Uterus (tissue), 2 donors: ENCODE measurements around the gene LEUTX.

ENCODE experiments used
- CTCF ChIP-seq, 4 experiments: fragments of 200-600 bp in 2 of 4; fragments of 450-650 bp in 2 of 4; sonication (generic) in 2 of 4; IDR thresholded peaks; one replicate each; pipeline ENCODE4 v1.5.1; 2016 to 2019; ENCODE audit warnings: antibody characterized with exemption in 4 of 4, mild to moderate bottlenecking in 2 of 4, moderate library complexity in 1 of 4
- POLR2A ChIP-seq, 2 donors: fragments of 450-650 bp; IDR thresholded peaks; one replicate each; pipeline ENCODE4 v1.6.1; 2016; ENCODE audit warnings: antibody characterized with exemption in 2 of 2, mild to moderate bottlenecking in 1 of 2, moderate library complexity in 1 of 2

DNA sequence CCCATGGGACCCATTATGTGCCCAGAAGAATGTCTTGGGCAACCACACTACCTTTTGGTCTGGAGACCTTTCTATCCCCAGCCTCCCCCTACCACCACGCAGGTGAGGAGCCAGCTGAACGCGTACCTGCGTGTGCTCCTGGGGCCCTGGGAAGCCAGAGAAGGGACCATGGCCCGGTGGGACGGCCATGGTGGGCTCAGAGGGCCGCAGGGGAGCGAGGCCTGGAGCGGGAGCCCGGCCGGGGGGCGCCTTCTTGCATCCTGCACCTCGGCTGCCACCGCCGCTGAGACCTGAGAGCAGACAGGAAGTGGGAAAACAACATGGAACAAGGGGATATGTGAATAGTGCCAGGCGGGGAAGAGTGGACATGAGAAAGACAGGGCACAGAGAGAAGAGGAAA is 53.0 kb downstream of the LEUTX start:
- TF ChIP-seq CTCF (IDR thresholded peaks at IDR 0.05), result no peak
- TF ChIP-seq POLR2A (IDR thresholded peaks at IDR 0.05), result no peak
